Fibroblast of the aortic adventitia (primary cell): ENCODE data around the gene GRID2IP. TPM values are rescaled to one million over a fixed set of nuclear protein-coding genes. Genes with fewer than 3 reads are reported as not detected.
A peak's percentile ranks its signal among the peaks of the same experiment; 100 is the strongest.

Source experiments
- DNase-seq: peaks from one replicate; pipeline ENCODE4 v3.0.0-alpha.2; 2010; ENCODE audit warnings: low read depth
- H3K4me3 ChIP-seq: 2 replicates; pipeline ENCODE4 v1.5.1; 2011; ENCODE audit warnings: low read depth, mild to moderate bottlenecking, control low read depth, low read length, moderate library complexity
- total RNA-seq: library from RNA; depleted of rRNA; stranded (reverse); fragments of >200 nt; gene quantifications from 2 replicates; pipeline ENCODE4 v1.2.3, GENCODE V29; 2012; ENCODE audit warnings: low replicate concordance
- TF ChIP-seq, protein P1 (sequence below): IDR thresholded peaks from 2 replicates; pipeline ENCODE4 v1.5.1; 2011; ENCODE audit warnings: mild to moderate bottlenecking, low read length, control low read depth, inconsistent platforms; ENCODE audit not compliant: insufficient read depth

GRID2IP gene
- total RNA-seq, 1 donor = not detected

- TF ChIP-seq, protein P1, sequence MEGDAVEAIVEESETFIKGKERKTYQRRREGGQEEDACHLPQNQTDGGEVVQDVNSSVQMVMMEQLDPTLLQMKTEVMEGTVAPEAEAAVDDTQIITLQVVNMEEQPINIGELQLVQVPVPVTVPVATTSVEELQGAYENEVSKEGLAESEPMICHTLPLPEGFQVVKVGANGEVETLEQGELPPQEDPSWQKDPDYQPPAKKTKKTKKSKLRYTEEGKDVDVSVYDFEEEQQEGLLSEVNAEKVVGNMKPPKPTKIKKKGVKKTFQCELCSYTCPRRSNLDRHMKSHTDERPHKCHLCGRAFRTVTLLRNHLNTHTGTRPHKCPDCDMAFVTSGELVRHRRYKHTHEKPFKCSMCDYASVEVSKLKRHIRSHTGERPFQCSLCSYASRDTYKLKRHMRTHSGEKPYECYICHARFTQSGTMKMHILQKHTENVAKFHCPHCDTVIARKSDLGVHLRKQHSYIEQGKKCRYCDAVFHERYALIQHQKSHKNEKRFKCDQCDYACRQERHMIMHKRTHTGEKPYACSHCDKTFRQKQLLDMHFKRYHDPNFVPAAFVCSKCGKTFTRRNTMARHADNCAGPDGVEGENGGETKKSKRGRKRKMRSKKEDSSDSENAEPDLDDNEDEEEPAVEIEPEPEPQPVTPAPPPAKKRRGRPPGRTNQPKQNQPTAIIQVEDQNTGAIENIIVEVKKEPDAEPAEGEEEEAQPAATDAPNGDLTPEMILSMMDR = no peak
- no peak for DNase-seq
- H3K4me3 ChIP-seq = no peak overlapping the region
These were observed 24.2 kb upstream of the GRID2IP start for GRCh38 chr7:6575281-6576023.

- peak; percentile 17 for DNase-seq
These were observed 20.0 kb upstream of the GRID2IP start for GRCh38 chr7:6571160-6571779.

DNA sequence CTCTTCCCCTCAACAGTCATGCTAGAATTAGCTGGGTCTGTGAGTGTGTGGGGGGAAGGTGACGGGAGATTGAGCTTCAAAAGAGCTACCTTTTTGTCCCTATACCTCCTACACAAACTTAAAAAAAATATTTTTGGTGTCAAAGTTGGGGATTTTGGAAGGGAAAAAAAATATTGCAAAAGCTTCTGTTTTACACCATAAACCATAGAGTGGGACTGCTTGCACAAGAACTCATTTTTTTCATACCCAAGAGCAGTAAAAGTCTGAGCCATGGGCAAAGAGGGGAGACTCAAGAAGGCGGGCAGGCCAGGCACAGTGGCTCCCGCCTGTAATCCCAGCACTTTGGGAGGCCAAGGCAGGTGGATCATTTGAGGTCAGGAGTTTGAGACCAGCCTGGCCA, 16.6 kb upstream of the GRID2IP start:
- no peak overlapping the region for H3K4me3 ChIP-seq
- DNase-seq = no peak
- TF ChIP-seq, protein P1 = no peak

More at GRCh38 chr7:6571160-6571779, 20.0 kb upstream of the GRID2IP start:
- TF ChIP-seq, protein P1 = no peak
- no peak overlapping the region for H3K4me3 ChIP-seq

DNA sequence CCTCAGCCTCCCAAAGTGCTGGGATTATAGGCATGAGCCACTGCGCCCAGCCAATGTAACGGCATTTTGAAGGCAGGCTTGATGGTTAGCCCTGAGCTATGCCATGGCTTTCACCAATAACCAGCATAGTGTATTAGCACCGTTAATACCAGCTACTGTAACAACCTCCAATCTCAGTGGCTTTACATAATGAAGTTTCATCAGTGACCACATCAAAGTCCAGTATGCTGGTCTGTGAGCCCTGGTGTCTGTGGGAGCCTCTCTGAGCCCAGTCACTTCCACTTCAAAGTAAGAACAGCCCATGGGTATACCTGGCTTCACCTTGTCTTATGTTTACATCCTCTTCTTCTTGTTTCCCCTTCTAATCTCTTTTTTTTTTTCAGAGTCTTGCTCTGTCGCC, 14.4 kb upstream of the GRID2IP start:
- TF ChIP-seq, protein P1 = no peak
- no peak for DNase-seq
- no peak overlapping the region for H3K4me3 ChIP-seq

DNA sequence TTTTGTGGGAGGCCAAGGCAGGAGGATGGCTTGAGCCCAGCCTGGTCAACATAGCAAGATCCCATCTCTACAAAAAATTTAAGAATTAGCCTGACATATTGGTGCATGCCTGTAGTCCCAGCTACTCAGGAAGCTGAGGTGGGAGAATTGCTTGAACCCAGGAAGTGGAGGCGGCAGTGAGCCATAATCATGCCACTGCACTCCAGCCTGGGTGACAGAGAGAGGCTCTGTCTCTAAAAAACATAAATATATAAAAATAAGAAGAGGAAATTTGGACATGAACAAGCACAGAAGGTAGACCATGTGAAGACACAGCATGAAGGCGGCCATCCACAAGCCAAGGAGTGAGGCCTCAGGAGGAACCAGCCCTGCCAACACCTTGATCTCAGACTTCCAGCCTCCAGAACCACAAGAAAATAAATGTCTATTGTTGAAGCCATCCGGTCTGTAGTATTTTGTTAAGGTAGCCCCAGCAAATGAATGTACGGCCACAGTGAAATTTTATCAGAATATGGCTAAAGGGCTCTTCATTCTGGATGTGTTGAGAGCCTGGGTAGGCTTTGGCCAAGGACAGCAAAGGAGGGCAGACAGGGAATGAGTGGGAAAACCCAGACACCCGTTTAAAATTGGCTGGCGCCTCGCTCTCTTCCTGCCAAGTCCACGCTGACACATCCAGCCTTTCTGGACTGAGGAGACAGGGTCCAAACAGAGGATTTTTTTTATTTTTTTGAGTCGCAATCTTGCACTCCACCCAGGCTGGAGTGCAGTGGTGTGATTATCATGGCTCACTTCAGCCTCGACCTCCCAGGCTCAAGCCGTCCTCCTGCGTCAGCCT, 12.9 kb upstream of the GRID2IP start:
- H3K4me3 ChIP-seq = no peak overlapping the region
- peak; percentile 76 for DNase-seq
- TF ChIP-seq, protein P1 = no peak

GRCh38 chr7:6562106-6562505, 10.8 kb upstream of the GRID2IP start:
- no peak overlapping the region for H3K4me3 ChIP-seq
- TF ChIP-seq, protein P1 = no peak
- no peak for DNase-seq
